Neural cell (in vitro differentiated cells): ENCODE data around the gene CDH1. TPM values are rescaled to one million over a fixed set of nuclear protein-coding genes. Genes with fewer than 3 reads are reported as not detected.
"Not testable (repeated sequence)": the region's sequence is repeated elsewhere in the genome, so short reads cannot be mapped to it uniquely, and the experiment has no call there.

Source experiments
- H2AFZ ChIP-seq: fragments of 200-600, 300-800 bp; sonication (generic), shearing (Covaris generic); 2 replicates; pipeline ENCODE4 v1.6.0; 2014; ENCODE audit warnings: low read depth, mild to moderate bottlenecking, antibody characterized with exemption, low read length, moderate library complexity
- H3F3A ChIP-seq: fragments of 200-600 bp; shearing (Covaris generic); 2 replicates; pipeline ENCODE4 v1.6.1; 2016; ENCODE audit warnings: mild to moderate bottlenecking, moderate library complexity, mixed read lengths, antibody characterized with exemption, low read length; ENCODE audit not compliant: insufficient read depth, poor library complexity, severe bottlenecking
- H3K27ac ChIP-seq: fragments of 200-600, 300-800 bp; sonication (generic), shearing (Covaris generic); 2 replicates; pipeline ENCODE4 v1.5.1; 2014; ENCODE audit warnings: mild to moderate bottlenecking, low read length, moderate library complexity
- H3K27me3 ChIP-seq: fragments of 300-800, 200-600 bp; sonication (generic), shearing (Covaris generic); 2 replicates; pipeline ENCODE4 v1.6.0; 2014; ENCODE audit warnings: mild to moderate bottlenecking, low read depth, low read length, moderate library complexity; ENCODE audit not compliant: insufficient read depth
- H3K36me3 ChIP-seq: fragments of 300-800, 200-600 bp; sonication (generic), shearing (Covaris generic); 2 replicates; pipeline ENCODE4 v1.5.1; 2014; ENCODE audit warnings: mild to moderate bottlenecking, antibody characterized with exemption, low read length, moderate library complexity; ENCODE audit not compliant: insufficient read depth
- H3K4me2 ChIP-seq: fragments of 300-800, 200-600 bp; sonication (generic), shearing (Covaris generic); 2 replicates; pipeline ENCODE4 v1.6.0; 2014; ENCODE audit warnings: mild to moderate bottlenecking, low read length
- H3K4me3 ChIP-seq: fragments of 300-800, 200-600 bp; sonication (generic), shearing (Covaris generic); 2 replicates; pipeline ENCODE4 v1.5.1; 2014; ENCODE audit warnings: mild to moderate bottlenecking, low read length, moderate library complexity
- H3K79me2 ChIP-seq: fragments of 200-600 bp; shearing (Covaris generic); replicated peaks from 2 replicates; pipeline ENCODE4 v1.6.0; 2014; ENCODE audit warnings: mild to moderate bottlenecking, low read length, moderate library complexity; ENCODE audit not compliant: insufficient read depth
- H3K9ac ChIP-seq: fragments of 300-800, 200-600 bp; sonication (generic), shearing (Covaris generic); 2 replicates; pipeline ENCODE4 v1.6.1; 2016; ENCODE audit warnings: mild to moderate bottlenecking, low read length, mixed read lengths
- H3K9me2 ChIP-seq: fragments of 200-600 bp; shearing (Covaris generic); 2 replicates; pipeline ENCODE4 v1.6.1; 2016; ENCODE audit warnings: mild to moderate bottlenecking, low read length, mixed read lengths; ENCODE audit not compliant: insufficient read depth
- H3K9me3 ChIP-seq: fragments of 200-600, 300-800 bp; sonication (generic), shearing (Covaris generic); 2 replicates; pipeline ENCODE4 v1.6.1; 2016; ENCODE audit warnings: mild to moderate bottlenecking, mixed run types, low read length, moderate library complexity, mixed read lengths
- H4K20me1 ChIP-seq: fragments of 200-600 bp; shearing (Covaris generic); 2 replicates; pipeline ENCODE4 v1.6.1; 2016; ENCODE audit warnings: mild to moderate bottlenecking, mixed run types; ENCODE audit not compliant: insufficient read depth
- EP300 ChIP-seq: fragments of 450-650 bp; conservative IDR thresholded peaks from 2 replicates; pipeline ENCODE4 v1.6.1; 2014; ENCODE audit warnings: antibody characterized with exemption, mild to moderate bottlenecking, moderate library complexity; ENCODE audit not compliant: poor library complexity, severe bottlenecking
- EZH2 ChIP-seq: fragments of 200-600, 300-800 bp; shearing (Covaris generic), sonication (generic); IDR thresholded peaks from 2 replicates; pipeline ENCODE4 v1.6.1; 2014; ENCODE audit warnings: antibody characterized with exemption, low read length, borderline replicate concordance, mild to moderate bottlenecking; ENCODE audit not compliant: insufficient read depth, poor library complexity, severe bottlenecking
- MXI1 ChIP-seq: fragments of 450-650 bp; conservative IDR thresholded peaks from 2 replicates; pipeline ENCODE4 v1.6.1; 2014; ENCODE audit warnings: antibody characterized with exemption, mild to moderate bottlenecking; ENCODE audit not compliant: poor library complexity, severe bottlenecking
- RAD21 ChIP-seq: fragments of 450-650 bp; conservative IDR thresholded peaks from 2 replicates; pipeline ENCODE4 v1.6.1; 2014; ENCODE audit warnings: antibody characterized with exemption, mild to moderate bottlenecking, moderate library complexity
- SMC3 ChIP-seq: fragments of 450-650 bp; conservative IDR thresholded peaks from 2 replicates; pipeline ENCODE4 v1.6.1; 2014; ENCODE audit warnings: antibody characterized with exemption, mild to moderate bottlenecking, moderate library complexity; ENCODE audit not compliant: poor library complexity
- TAF1 ChIP-seq: IDR thresholded peaks from 2 replicates; pipeline ENCODE4 v1.6.1; 2012; ENCODE audit warnings: low read depth
- polyA plus RNA-seq: library from polyadenylated mRNA; depleted of rRNA; stranded (reverse); fragments of >200 nt; gene quantifications from 2 replicates; pipeline ENCODE4 v1.2.3, GENCODE V29; 2014
- TF ChIP-seq, protein P1 (sequence below): fragments of 450-650 bp; IDR thresholded peaks from 2 replicates; pipeline ENCODE4 v1.5.1; 2014; ENCODE audit warnings: antibody characterized with exemption, mild to moderate bottlenecking, moderate library complexity; ENCODE audit not compliant: poor library complexity, severe bottlenecking
- TF ChIP-seq, protein P2 (sequence below): IDR thresholded peaks from 2 replicates; pipeline ENCODE4 v1.6.1; 2012; ENCODE audit warnings: borderline replicate concordance

CDH1 gene
- polyA plus RNA-seq, 1 donor from 2014 or later = 1.2 TPM

DNA sequence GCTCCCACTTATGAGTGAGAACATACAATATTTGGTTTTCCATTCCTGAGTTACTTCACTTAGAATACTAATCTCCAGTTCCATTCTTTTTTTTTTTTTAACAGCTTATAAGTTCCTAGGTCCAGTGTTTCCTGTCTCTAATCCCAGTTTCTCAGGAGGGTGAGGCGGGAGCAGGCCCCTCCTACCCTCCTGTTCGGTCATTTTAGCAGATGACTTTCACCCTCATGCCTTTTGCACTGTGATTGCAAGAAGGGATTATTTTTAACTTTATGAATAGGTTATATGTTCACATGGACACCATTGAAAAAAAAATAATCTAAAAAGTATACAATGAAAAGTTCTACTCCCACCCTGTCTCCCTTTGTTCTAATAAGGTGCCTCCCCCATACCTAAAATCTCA, 47.6 kb downstream of the CDH1 start:
- no peak for TF ChIP-seq SMC3
- no peak overlapping the region for H3K9ac ChIP-seq
- no peaks in the 10 kb centered on the region for H4K20me1 ChIP-seq
- H2AFZ ChIP-seq = no peak overlapping the region
- no peaks in the 10 kb centered on the region for H3K9me3 ChIP-seq
- no peaks in the 10 kb centered on the region for H3K36me3 ChIP-seq
- no peak overlapping the region for H3K4me2 ChIP-seq
- no peaks in the 10 kb centered on the region for H3F3A ChIP-seq
- no peaks in the 10 kb centered on the region for H3K9me2 ChIP-seq
- H3K27me3 ChIP-seq = no peaks in the 10 kb centered on the region
- no peak overlapping the region for H3K4me3 ChIP-seq
- no peaks in the 10 kb centered on the region for H3K79me2 ChIP-seq
- H3K27ac ChIP-seq = no peak overlapping the region

DNA sequence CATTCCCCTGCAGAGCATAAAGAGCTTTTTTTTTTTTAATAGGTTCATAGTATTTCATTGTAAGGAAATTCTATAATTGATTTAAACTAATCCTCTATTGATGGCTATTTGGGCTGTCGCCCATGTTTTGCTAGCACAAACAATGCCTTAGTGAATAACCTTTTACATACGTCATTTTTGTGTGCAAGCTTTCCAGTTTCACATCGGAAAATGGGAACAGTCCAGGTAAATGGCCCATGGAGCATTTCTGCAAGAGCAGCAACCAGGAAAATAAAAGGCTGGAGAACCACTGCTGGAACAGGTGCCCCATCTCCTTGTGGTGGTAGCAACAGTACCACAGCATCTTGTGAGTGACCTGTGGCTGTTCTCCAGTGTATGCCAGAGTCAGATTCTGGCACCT, 48.6 kb downstream of the CDH1 start:
- no peaks in the 10 kb centered on the region for H3K9me3 ChIP-seq
- H3K4me2 ChIP-seq = no peak overlapping the region
- H3K36me3 ChIP-seq = no peaks in the 10 kb centered on the region
- no peaks in the 10 kb centered on the region for H4K20me1 ChIP-seq
- TF ChIP-seq EZH2 (no peak), EP300 (no peak), RAD21 (no peak), MXI1 (no peak), TAF1 (no peak)
- TF ChIP-seq, protein P1, sequence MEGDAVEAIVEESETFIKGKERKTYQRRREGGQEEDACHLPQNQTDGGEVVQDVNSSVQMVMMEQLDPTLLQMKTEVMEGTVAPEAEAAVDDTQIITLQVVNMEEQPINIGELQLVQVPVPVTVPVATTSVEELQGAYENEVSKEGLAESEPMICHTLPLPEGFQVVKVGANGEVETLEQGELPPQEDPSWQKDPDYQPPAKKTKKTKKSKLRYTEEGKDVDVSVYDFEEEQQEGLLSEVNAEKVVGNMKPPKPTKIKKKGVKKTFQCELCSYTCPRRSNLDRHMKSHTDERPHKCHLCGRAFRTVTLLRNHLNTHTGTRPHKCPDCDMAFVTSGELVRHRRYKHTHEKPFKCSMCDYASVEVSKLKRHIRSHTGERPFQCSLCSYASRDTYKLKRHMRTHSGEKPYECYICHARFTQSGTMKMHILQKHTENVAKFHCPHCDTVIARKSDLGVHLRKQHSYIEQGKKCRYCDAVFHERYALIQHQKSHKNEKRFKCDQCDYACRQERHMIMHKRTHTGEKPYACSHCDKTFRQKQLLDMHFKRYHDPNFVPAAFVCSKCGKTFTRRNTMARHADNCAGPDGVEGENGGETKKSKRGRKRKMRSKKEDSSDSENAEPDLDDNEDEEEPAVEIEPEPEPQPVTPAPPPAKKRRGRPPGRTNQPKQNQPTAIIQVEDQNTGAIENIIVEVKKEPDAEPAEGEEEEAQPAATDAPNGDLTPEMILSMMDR = no peak
- TF ChIP-seq, protein P2, sequence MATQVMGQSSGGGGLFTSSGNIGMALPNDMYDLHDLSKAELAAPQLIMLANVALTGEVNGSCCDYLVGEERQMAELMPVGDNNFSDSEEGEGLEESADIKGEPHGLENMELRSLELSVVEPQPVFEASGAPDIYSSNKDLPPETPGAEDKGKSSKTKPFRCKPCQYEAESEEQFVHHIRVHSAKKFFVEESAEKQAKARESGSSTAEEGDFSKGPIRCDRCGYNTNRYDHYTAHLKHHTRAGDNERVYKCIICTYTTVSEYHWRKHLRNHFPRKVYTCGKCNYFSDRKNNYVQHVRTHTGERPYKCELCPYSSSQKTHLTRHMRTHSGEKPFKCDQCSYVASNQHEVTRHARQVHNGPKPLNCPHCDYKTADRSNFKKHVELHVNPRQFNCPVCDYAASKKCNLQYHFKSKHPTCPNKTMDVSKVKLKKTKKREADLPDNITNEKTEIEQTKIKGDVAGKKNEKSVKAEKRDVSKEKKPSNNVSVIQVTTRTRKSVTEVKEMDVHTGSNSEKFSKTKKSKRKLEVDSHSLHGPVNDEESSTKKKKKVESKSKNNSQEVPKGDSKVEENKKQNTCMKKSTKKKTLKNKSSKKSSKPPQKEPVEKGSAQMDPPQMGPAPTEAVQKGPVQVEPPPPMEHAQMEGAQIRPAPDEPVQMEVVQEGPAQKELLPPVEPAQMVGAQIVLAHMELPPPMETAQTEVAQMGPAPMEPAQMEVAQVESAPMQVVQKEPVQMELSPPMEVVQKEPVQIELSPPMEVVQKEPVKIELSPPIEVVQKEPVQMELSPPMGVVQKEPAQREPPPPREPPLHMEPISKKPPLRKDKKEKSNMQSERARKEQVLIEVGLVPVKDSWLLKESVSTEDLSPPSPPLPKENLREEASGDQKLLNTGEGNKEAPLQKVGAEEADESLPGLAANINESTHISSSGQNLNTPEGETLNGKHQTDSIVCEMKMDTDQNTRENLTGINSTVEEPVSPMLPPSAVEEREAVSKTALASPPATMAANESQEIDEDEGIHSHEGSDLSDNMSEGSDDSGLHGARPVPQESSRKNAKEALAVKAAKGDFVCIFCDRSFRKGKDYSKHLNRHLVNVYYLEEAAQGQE = no peak
- no peaks in the 10 kb centered on the region for H3F3A ChIP-seq
- H3K4me3 ChIP-seq = no peak overlapping the region
- no peaks in the 10 kb centered on the region for H3K9me2 ChIP-seq
- no peak overlapping the region for H3K9ac ChIP-seq
- no peaks in the 10 kb centered on the region for H3K79me2 ChIP-seq
- H3K27me3 ChIP-seq = no peaks in the 10 kb centered on the region
- no peak overlapping the region for H3K27ac ChIP-seq
- H2AFZ ChIP-seq = no peak overlapping the region

DNA sequence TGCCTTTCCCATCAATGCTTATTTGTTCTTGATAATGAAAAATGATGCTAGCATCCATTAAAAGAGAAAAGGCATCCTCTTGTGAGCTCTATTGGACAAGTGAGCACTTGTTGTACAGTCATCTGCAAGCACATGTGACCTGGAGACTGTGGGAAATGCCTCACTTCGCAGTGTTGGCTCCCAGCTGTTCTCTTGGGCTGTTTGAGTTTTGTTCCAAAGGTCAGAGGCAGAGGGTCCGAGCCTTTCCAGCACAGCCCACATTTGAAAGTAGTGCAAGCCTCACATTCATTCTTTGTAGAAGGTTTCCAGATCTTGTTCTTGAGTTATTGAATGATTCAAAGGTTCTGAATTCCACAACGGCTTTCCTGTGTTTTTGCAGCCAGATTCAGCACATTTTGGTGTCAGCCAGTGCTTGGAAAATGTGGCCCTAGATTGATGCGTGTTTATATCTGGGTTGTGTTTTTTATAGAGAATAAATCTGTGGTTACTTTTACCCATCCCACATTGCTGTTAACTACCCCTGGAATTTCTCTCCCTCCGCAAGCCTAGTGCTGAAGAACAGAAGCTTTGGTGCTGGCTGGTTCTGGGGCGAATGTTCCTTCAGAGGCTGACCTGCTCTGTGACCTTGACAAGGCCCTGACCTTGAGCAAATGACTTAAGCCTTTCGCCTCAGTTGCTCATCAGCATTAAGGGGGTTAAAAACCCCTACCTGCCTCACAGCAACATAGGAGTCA, 49.8 kb downstream of the CDH1 start:
- no peak overlapping the region for H3K27ac ChIP-seq

DNA sequence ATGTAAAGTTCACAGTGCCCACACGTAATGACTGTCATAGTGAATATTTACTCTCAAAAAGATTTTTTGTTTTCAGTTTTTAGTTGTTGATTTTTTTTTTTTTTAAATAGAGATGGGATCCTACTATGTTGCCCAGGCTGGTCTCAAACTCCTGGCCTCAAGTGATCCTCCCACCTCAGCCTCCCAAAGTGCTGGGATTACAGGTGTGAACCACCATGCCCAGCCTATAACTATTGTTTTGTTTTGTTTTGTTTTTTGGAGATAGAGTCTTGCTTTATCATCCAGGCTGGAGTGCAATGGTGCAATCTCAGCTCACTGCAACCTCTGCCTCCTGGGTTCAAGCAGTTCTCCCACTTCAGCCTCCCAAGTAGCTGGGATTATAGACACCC, 50.3 kb downstream of the CDH1 start:
- not testable (repeated sequence) for H4K20me1 ChIP-seq, H3F3A ChIP-seq, H3K36me3 ChIP-seq, H3K9me2 ChIP-seq, H3K27ac ChIP-seq, H3K9me3 ChIP-seq, H2AFZ ChIP-seq, H3K27me3 ChIP-seq, H3K4me2 ChIP-seq, H3K79me2 ChIP-seq, H3K4me3 ChIP-seq, H3K9ac ChIP-seq

More for the DNA sequence above, 49.8 kb downstream of the CDH1 start:
- H3K9me2 ChIP-seq = no peaks in the 10 kb centered on the region
- H3K4me3 ChIP-seq = no peak overlapping the region
- TF ChIP-seq RAD21 = no peak
- no peak for TF ChIP-seq MXI1
- TF ChIP-seq EP300 = no peak
- H3K27me3 ChIP-seq = no peaks in the 10 kb centered on the region
- H3K4me2 ChIP-seq = no peak overlapping the region
- H4K20me1 ChIP-seq = no peaks in the 10 kb centered on the region
- H3K36me3 ChIP-seq = no peaks in the 10 kb centered on the region
- no peak overlapping the region for H2AFZ ChIP-seq
- no peaks in the 10 kb centered on the region for H3F3A ChIP-seq
- no peak overlapping the region for H3K9ac ChIP-seq
- no peaks in the 10 kb centered on the region for H3K79me2 ChIP-seq
- no peaks in the 10 kb centered on the region for H3K9me3 ChIP-seq
